Endothelial cell (in vitro differentiated cells): ENCODE measurements around the gene MED13L. TPM values are rescaled to one million over a fixed set of nuclear protein-coding genes. Genes with fewer than 3 reads are reported as not detected.

Source experiments
- DNase-seq: peaks from one replicate; pipeline ENCODE4 v3.0.0; 2021; ENCODE audit warnings: low spot score
- H3K27ac Mint-ChIP-seq: one replicate; pipeline ENCODE4 v1.8.0; 2021; ENCODE audit warnings: mixed read lengths, inconsistent platforms; ENCODE audit not compliant: unreplicated experiment
- H3K27me3 Mint-ChIP-seq: one replicate; pipeline ENCODE4 v1.8.0; 2021; ENCODE audit warnings: mild to moderate bottlenecking, moderate library complexity, mixed read lengths, inconsistent platforms; ENCODE audit not compliant: unreplicated experiment
- H3K36me3 Mint-ChIP-seq: one replicate; pipeline ENCODE4 v1.8.0; 2021; ENCODE audit warnings: mild to moderate bottlenecking, low read depth, mixed read lengths, inconsistent platforms; ENCODE audit not compliant: unreplicated experiment
- H3K4me1 Mint-ChIP-seq: one replicate; pipeline ENCODE4 v1.8.0; 2021; ENCODE audit warnings: mild to moderate bottlenecking, mixed read lengths, inconsistent platforms; ENCODE audit not compliant: unreplicated experiment
- H3K4me3 Mint-ChIP-seq: one replicate; pipeline ENCODE4 v1.8.0; 2021; ENCODE audit warnings: mild to moderate bottlenecking, mixed read lengths, inconsistent platforms; ENCODE audit not compliant: unreplicated experiment
- H3K9me3 Mint-ChIP-seq: one replicate; pipeline ENCODE4 v1.8.0; 2021; ENCODE audit warnings: mixed read lengths, inconsistent platforms; ENCODE audit not compliant: unreplicated experiment
- CTCF ChIP-seq: fragments of 200-600 bp; sonication (generic); IDR thresholded peaks from one replicate; pipeline ENCODE4 v1.5.0; 2021; ENCODE audit warnings: antibody characterized with exemption; ENCODE audit not compliant: unreplicated experiment
- total RNA-seq: library from RNA; stranded (reverse); fragmentation: NEBNext Ultra II Directional; extraction: Animal tissue kit (Norgen Biotek cat#: 25700); gene quantifications from one replicate; pipeline ENCODE4 v1.2.1, GENCODE V29; 2021; ENCODE audit not compliant: unreplicated experiment

The MED13L gene
- total RNA-seq, 1 donor from 2014 or later = 97.0 TPM

- Mint-ChIP-seq H3K4me1 (peaks cover 6% of the 10 kb centered on the region), H3K27ac (no peak overlapping the region), H3K27me3 (peaks cover 4% of the 10 kb centered on the region), H3K36me3 (peaks cover 14% of the 10 kb centered on the region), H3K9me3 (no peaks in the 10 kb centered on the region), H3K4me3 (no peak overlapping the region)
- TF ChIP-seq CTCF = no peak
- no peak for DNase-seq
Measured at GRCh38 chr12:115964214-115964613, 313.3 kb downstream of the MED13L start.

GRCh38 chr12:115962216-115962615 is 315.3 kb downstream of the MED13L start:
- Mint-ChIP-seq H3K4me3 (no peak overlapping the region), H3K36me3 (peaks cover 14% of the 10 kb centered on the region), H3K4me1 (peaks cover 6% of the 10 kb centered on the region), H3K9me3 (no peaks in the 10 kb centered on the region), H3K27me3 (peaks cover 4% of the 10 kb centered on the region), H3K27ac (no peak overlapping the region)
- TF ChIP-seq CTCF = no peak
- no peak for DNase-seq

GRCh38 chr12:115960868-115961802 is 316.4 kb downstream of the MED13L start:
- Mint-ChIP-seq H3K4me1 (peaks cover 11% of the 10 kb centered on the region), H3K36me3 (peaks cover 14% of the 10 kb centered on the region), H3K4me3 (no peak overlapping the region), H3K9me3 (no peaks in the 10 kb centered on the region), H3K27me3 (peaks cover 4% of the 10 kb centered on the region), H3K27ac (no peak overlapping the region)
- DNase-seq = no peak
- TF ChIP-seq CTCF = no peak

- H3K4me1 Mint-ChIP-seq = peaks cover 23% of the 10 kb centered on the region
- H3K4me3 Mint-ChIP-seq = no peak overlapping the region
- no peak for TF ChIP-seq CTCF
- H3K36me3 Mint-ChIP-seq = peaks cover 4% of the 10 kb centered on the region
- H3K27me3 Mint-ChIP-seq = no peaks in the 10 kb centered on the region
- H3K9me3 Mint-ChIP-seq = no peaks in the 10 kb centered on the region
- DNase-seq = no peak
- H3K27ac Mint-ChIP-seq = no peak overlapping the region
Measured at GRCh38 chr12:115957686-115958290, 319.7 kb downstream of the MED13L start.

GRCh38 chr12:115956659-115957058 is 320.8 kb downstream of the MED13L start:
- DNase-seq = no peak
- Mint-ChIP-seq H3K4me1 (peaks cover 27% of the 10 kb centered on the region), H3K4me3 (no peak overlapping the region), H3K27me3 (peaks cover 1% of the 10 kb centered on the region), H3K9me3 (no peaks in the 10 kb centered on the region), H3K36me3 (peaks cover 4% of the 10 kb centered on the region), H3K27ac (no peak overlapping the region)
- no peak for TF ChIP-seq CTCF
